Coronary artery (tissue), 2 donors: Measurements from ENCODE around the gene ENTPD1.
"Not testable (repeated sequence)": the region's sequence is repeated elsewhere in the genome, so short reads cannot be mapped to it uniquely, and the experiment has no call there.

Experiments used
- DNase-seq: peaks from one replicate; pipeline ENCODE4 v3.0.0-alpha.2; 2017; ENCODE audit warnings: low spot score
- H3K27ac ChIP-seq, 2 donors: fragments of 200-600 bp; sonication (generic); one replicate each; pipeline ENCODE4 v1.5.1; 2016 to 2019
- H3K4me3 ChIP-seq: fragments of 200-600 bp; sonication (generic); 2 replicates; pipeline ENCODE4 v1.5.1; 2016; ENCODE audit warnings: mild to moderate bottlenecking, moderate library complexity
- CTCF ChIP-seq: fragments of 200-600 bp; sonication (generic); IDR thresholded peaks from one replicate; pipeline ENCODE4 v1.5.1; 2019; ENCODE audit warnings: antibody characterized with exemption

The ENTPD1 gene

GRCh38 chr10:95909561-95909960, 153.6 kb downstream of the ENTPD1 start:
- DNase-seq = no peak
- TF ChIP-seq CTCF = no peak
- no peak overlapping the region for H3K27ac ChIP-seq
- H3K4me3 ChIP-seq = no peak overlapping the region

- H3K4me3 ChIP-seq, H3K27ac ChIP-seq, DNase-seq: not testable (repeated sequence)
These were observed 160.1 kb downstream of the ENTPD1 start for GRCh38 chr10:95916039-95916438.
